ENCODE measurements around the gene NFATC2. TPM values are rescaled to one million over a fixed set of nuclear protein-coding genes. Genes with fewer than 3 reads are reported as not detected.
A peak's percentile ranks its signal among the peaks of the same experiment; 100 is the strongest.

NFATC2 gene
- total RNA-seq, 1 donor from 2014 or later, result 4.8 TPM

- no peak for TF ChIP-seq CTCF (conservative IDR thresholded peaks at IDR 0.05)
- H3K4me3 Mint-ChIP-seq, result no peak overlapping the region
- H3K9me3 Mint-ChIP-seq, result no peaks in the 10 kb centered on the region
- peaks cover 33% of the 10 kb centered on the region for H3K4me1 Mint-ChIP-seq (ENCODE audit: unreplicated experiment)
- no peak for DNase-seq (ENCODE audit: extremely low spot score, unreplicated experiment)
- H3K27me3 Mint-ChIP-seq, result no peaks in the 10 kb centered on the region
- peaks cover 8% of the 10 kb centered on the region for H3K36me3 Mint-ChIP-seq
- no peak overlapping the region for H3K27ac Mint-ChIP-seq
Measured at GRCh38 chr20:51500936-51501335, 41.6 kb downstream of the NFATC2 start.

GRCh38 chr20:51500311-51500710, 42.2 kb downstream of the NFATC2 start:
- H3K4me1 Mint-ChIP-seq (ENCODE audit: unreplicated experiment), result peaks cover 39% of the 10 kb centered on the region
- no peak for TF ChIP-seq CTCF (conservative IDR thresholded peaks at IDR 0.05)
- H3K36me3 Mint-ChIP-seq, result peaks cover 8% of the 10 kb centered on the region
- H3K27me3 Mint-ChIP-seq, result no peaks in the 10 kb centered on the region
- no peak for DNase-seq (ENCODE audit: extremely low spot score, unreplicated experiment)
- H3K27ac Mint-ChIP-seq, result no peak overlapping the region
- H3K9me3 Mint-ChIP-seq, result no peaks in the 10 kb centered on the region
- H3K4me3 Mint-ChIP-seq, result no peak overlapping the region

- DNase-seq (ENCODE audit: extremely low spot score, unreplicated experiment), result no peak
- Mint-ChIP-seq H3K4me3 (no peak overlapping the region), H3K27me3 (no peaks in the 10 kb centered on the region), H3K36me3 (peaks cover 5% of the 10 kb centered on the region), H3K9me3 (no peaks in the 10 kb centered on the region), H3K27ac (no peak overlapping the region), H3K4me1 (ENCODE audit: unreplicated experiment) (peaks cover 34% of the 10 kb centered on the region)
- no peak for TF ChIP-seq CTCF (conservative IDR thresholded peaks at IDR 0.05)
Measured at GRCh38 chr20:51498765-51499540, 43.6 kb downstream of the NFATC2 start.

GRCh38 chr20:51497542-51498467, 44.7 kb downstream of the NFATC2 start:
- peak overlapping the region; percentile 25 for H3K27ac Mint-ChIP-seq
- H3K4me3 Mint-ChIP-seq, result peak overlapping the region; percentile 28
- peaks cover 5% of the 10 kb centered on the region for H3K36me3 Mint-ChIP-seq
- peaks cover 34% of the 10 kb centered on the region for H3K4me1 Mint-ChIP-seq (ENCODE audit: unreplicated experiment)
- no peaks in the 10 kb centered on the region for H3K27me3 Mint-ChIP-seq
- no peak for DNase-seq (ENCODE audit: extremely low spot score, unreplicated experiment)
- no peaks in the 10 kb centered on the region for H3K9me3 Mint-ChIP-seq
- TF ChIP-seq CTCF (conservative IDR thresholded peaks at IDR 0.05), result no peak

GRCh38 chr20:51496964-51497363, 45.6 kb downstream of the NFATC2 start:
- Mint-ChIP-seq H3K9me3 (no peaks in the 10 kb centered on the region), H3K27ac (peak overlapping the region; percentile 1), H3K4me3 (no peak overlapping the region), H3K4me1 (ENCODE audit: unreplicated experiment) (peaks cover 39% of the 10 kb centered on the region), H3K27me3 (no peaks in the 10 kb centered on the region), H3K36me3 (peaks cover 5% of the 10 kb centered on the region)
- no peak for TF ChIP-seq CTCF (conservative IDR thresholded peaks at IDR 0.05)
- no peak for DNase-seq (ENCODE audit: extremely low spot score, unreplicated experiment)
